IMR-90 (cell line): ENCODE data around the gene CMSS1.

Experiments used
- BHLHE40 ChIP-seq: fragments of 150-350 bp; IDR thresholded peaks from 2 replicates; pipeline ENCODE4 v1.6.1; 2016; ENCODE audit warnings: mild to moderate bottlenecking, low read depth, low read length
- CEBPB ChIP-seq: IDR thresholded peaks from 2 replicates; pipeline ENCODE4 v1.6.1; 2012; ENCODE audit warnings: low read depth, low read length, improper control_type of control experiment
- CTCF ChIP-seq: conservative IDR thresholded peaks from 2 replicates; pipeline ENCODE4 v1.5.1; 2012; ENCODE audit warnings: mild to moderate bottlenecking, low read depth, low read length, improper control_type of control experiment
- MAFK ChIP-seq: IDR thresholded peaks from 2 replicates; pipeline ENCODE4 v1.6.1; 2012; ENCODE audit warnings: low read depth, low read length, improper control_type of control experiment
- MAZ ChIP-seq: IDR thresholded peaks from 2 replicates; pipeline ENCODE4 v1.6.1; 2012; ENCODE audit warnings: low read depth, mild to moderate bottlenecking, low read length, improper control_type of control experiment, moderate library complexity, borderline replicate concordance
- POLR2A ChIP-seq: IDR thresholded peaks from 2 replicates; pipeline ENCODE4 v1.6.1; 2012; ENCODE audit warnings: mild to moderate bottlenecking, low read depth, low read length
- RAD21 ChIP-seq: IDR thresholded peaks from 2 replicates; pipeline ENCODE4 v1.6.1; 2012; ENCODE audit warnings: low read length, improper control_type of control experiment
- RCOR1 ChIP-seq: IDR thresholded peaks from 2 replicates; pipeline ENCODE4 v1.6.1; 2012; ENCODE audit warnings: mild to moderate bottlenecking, low read length, improper control_type of control experiment; ENCODE audit not compliant: insufficient replicate concordance
- RFX5 ChIP-seq: IDR thresholded peaks from 2 replicates; pipeline ENCODE4 v1.8.0; 2012; ENCODE audit warnings: low read depth, mild to moderate bottlenecking, low read length, moderate library complexity
- SMC3 ChIP-seq: fragments of 150-350 bp; IDR thresholded peaks from 2 replicates; pipeline ENCODE4 v1.6.1; 2016; ENCODE audit warnings: low read depth, mild to moderate bottlenecking, antibody characterized with exemption, low read length, moderate library complexity
- USF2 ChIP-seq: fragments of 150-350 bp; IDR thresholded peaks from 2 replicates; pipeline ENCODE4 v1.6.1; 2017; ENCODE audit warnings: mild to moderate bottlenecking, antibody characterized with exemption, low read length, low read depth

GRCh38 chr3:100183608-100184125, 366.0 kb downstream of the CMSS1 start:
- no peak for TF ChIP-seq POLR2A
- TF ChIP-seq CTCF = no peak
- TF ChIP-seq SMC3 = no peak
- no peak for TF ChIP-seq CEBPB
- TF ChIP-seq RCOR1 = no peak
- no peak for TF ChIP-seq RAD21
- TF ChIP-seq USF2 = no peak
- no peak for TF ChIP-seq MAZ
- no peak for TF ChIP-seq MAFK
- no peak for TF ChIP-seq BHLHE40
- no peak for TF ChIP-seq RFX5
